Neutrophil (primary cell): Measurements from ENCODE around the gene RAC3.

ENCODE experiments used
- H3K27ac ChIP-seq: fragments of 200-600 bp; sonication (generic); 2 replicates; pipeline ENCODE4 v1.5.1; 2016; ENCODE audit warnings: mild to moderate bottlenecking, moderate library complexity
- H3K27me3 ChIP-seq: fragments of 200-600 bp; sonication (generic); 2 replicates; pipeline ENCODE4 v1.6.0; 2016; ENCODE audit warnings: mild to moderate bottlenecking
- H3K36me3 ChIP-seq: fragments of 200-600 bp; sonication (generic); 2 replicates; pipeline ENCODE4 v1.5.1; 2017
- H3K4me1 ChIP-seq, 2 experiments: fragments of 200-600 bp in 1 of 2; sonication (generic) in 1 of 2; 1 replicate in 1 of 2; 2 replicates in 1 of 2; pipeline versions ENCODE4 v1.5.1 to v1.6.1; 2013 to 2016; ENCODE audit warnings: low read depth in 1 of 2, low read length in 1 of 2, mild to moderate bottlenecking in 1 of 2, moderate library complexity in 1 of 2; ENCODE audit not compliant: control insufficient read depth in 1 of 2, insufficient read depth in 1 of 2
- H3K4me3 ChIP-seq, 2 experiments: fragments of 200-600 bp in 1 of 2; sonication (generic) in 1 of 2; 1 replicate in 1 of 2; 2 replicates in 1 of 2; pipeline ENCODE4 v1.5.1; 2013 to 2016; ENCODE audit warnings: low read depth in 1 of 2, low read length in 1 of 2, mild to moderate bottlenecking in 1 of 2, moderate library complexity in 1 of 2
- H3K9me3 ChIP-seq: fragments of 200-600 bp; sonication (generic); 2 replicates; pipeline ENCODE4 v1.5.1; 2016
- CTCF ChIP-seq: fragments of 200-600 bp; sonication (generic); IDR thresholded peaks from 2 replicates; pipeline ENCODE4 v1.5.1; 2016; ENCODE audit warnings: antibody characterized with exemption

RAC3 gene

GRCh38 chr17:81987161-81987770, 44.2 kb upstream of the RAC3 start:
- Histone ChIP-seq H3K27me3 (no peaks in the 10 kb centered on the region), H3K27ac (no peak overlapping the region), H3K36me3 (peaks cover 34% of the 10 kb centered on the region), H3K4me3 (no peak overlapping the region), H3K9me3 (no peaks in the 10 kb centered on the region), H3K4me1 (no peaks in the 10 kb centered on the region)
- TF ChIP-seq CTCF, result no peak

- Histone ChIP-seq H3K4me1 (no peaks in the 10 kb centered on the region), H3K27ac (no peak overlapping the region), H3K9me3 (no peaks in the 10 kb centered on the region), H3K36me3 (peaks cover 13% of the 10 kb centered on the region), H3K4me3 (no peak overlapping the region), H3K27me3 (no peaks in the 10 kb centered on the region)
- TF ChIP-seq CTCF, result no peak
Observed at GRCh38 chr17:81990836-81991683, 40.4 kb upstream of the RAC3 start.

GRCh38 chr17:81991684-81992305, 39.7 kb upstream of the RAC3 start:
- TF ChIP-seq CTCF, result no peak
- Histone ChIP-seq H3K27ac (no peak overlapping the region), H3K4me3 (no peak overlapping the region), H3K4me1 (no peaks in the 10 kb centered on the region), H3K36me3 (peaks cover 9% of the 10 kb centered on the region), H3K9me3 (no peaks in the 10 kb centered on the region), H3K27me3 (no peaks in the 10 kb centered on the region)

GRCh38 chr17:81992306-81993102, 39.0 kb upstream of the RAC3 start:
- Histone ChIP-seq H3K4me1 (no peaks in the 10 kb centered on the region), H3K36me3 (peaks cover 7% of the 10 kb centered on the region), H3K27ac (no peak overlapping the region), H3K4me3 (no peak overlapping the region), H3K9me3 (no peaks in the 10 kb centered on the region), H3K27me3 (no peaks in the 10 kb centered on the region)
- TF ChIP-seq CTCF, result no peak

- Histone ChIP-seq H3K9me3 (no peaks in the 10 kb centered on the region), H3K27ac (no peak overlapping the region), H3K27me3 (no peaks in the 10 kb centered on the region), H3K4me3 (no peak overlapping the region), H3K4me1 (no peaks in the 10 kb centered on the region), H3K36me3 (peaks cover 7% of the 10 kb centered on the region)
- TF ChIP-seq CTCF, result no peak
Observed at GRCh38 chr17:81993729-81994592, 37.5 kb upstream of the RAC3 start.
